NCI-H510A treated with DMSO at 0.1 percent for 48 hours (cell line): ENCODE results near the gene IDH3A.

Source experiments
- DNase-seq: peaks from one replicate; lab custom pipeline; 2025; lab: John Stamatoyannopoulos, UW

IDH3A gene

DNA sequence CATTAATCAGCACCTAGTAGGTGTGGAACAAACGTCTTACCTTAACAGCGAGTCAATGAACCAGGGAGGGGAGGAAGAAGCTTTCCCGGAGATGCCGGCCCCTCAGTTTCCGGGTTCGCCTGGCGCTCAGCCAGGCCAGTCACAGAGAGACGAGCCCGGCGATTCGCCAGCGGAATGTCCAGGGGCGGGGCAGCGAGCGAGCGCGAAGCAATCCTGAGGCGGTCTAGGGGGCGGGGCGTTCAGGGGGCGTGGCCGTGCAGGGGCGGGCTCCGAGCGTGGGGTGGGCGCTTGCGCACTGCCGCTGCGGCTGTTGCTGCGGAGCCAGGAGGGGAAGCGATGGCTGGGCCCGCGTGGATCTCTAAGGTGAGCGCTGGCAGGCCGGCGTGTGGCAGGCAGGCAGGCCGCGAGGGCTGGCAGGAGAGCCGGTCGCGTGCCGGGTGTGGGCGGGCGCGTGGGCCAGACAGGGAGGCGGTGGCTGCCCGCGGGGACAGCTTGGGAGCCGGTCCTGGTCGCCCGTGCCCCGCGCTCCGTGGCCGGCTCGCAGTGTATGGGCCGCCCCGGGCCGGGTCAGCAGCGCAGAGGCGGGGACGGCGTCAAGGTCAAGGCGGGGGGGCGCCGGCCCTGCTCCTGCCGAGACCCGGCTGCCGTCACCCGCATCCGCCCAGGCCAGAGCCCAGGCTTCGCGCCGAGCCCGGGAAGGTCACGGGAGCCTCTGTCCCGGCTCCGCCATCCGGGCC is at the start of gene IDH3A:
Gene IDH3A (plus strand): TSS at position 295 of the 737 bp plus-strand sequence. CDS start 42 bp downstream, at position 337.
- peak; percentile 80 for DNase-seq

DNA sequence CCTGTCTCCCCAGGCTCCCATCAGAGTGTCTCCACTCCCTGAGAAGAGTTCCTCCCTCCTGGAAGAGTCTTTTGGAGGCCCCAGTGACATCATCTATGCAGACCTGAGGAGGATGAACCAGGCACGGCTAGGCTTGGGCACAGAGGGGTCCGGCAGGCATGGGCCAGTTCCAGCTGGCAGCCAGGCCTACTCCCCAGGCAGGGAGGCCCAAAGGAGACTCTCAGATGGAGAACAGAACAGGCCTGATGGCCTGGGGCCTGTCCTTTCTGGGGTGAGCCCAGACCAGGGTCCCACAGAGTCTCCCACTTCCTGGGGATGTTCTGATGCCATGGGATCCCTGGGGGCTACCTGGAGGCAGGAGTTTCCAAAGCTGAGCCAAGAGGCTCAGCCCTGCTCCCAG is 48.3 kb upstream of the IDH3A start:
- DNase-seq = no peak

DNA sequence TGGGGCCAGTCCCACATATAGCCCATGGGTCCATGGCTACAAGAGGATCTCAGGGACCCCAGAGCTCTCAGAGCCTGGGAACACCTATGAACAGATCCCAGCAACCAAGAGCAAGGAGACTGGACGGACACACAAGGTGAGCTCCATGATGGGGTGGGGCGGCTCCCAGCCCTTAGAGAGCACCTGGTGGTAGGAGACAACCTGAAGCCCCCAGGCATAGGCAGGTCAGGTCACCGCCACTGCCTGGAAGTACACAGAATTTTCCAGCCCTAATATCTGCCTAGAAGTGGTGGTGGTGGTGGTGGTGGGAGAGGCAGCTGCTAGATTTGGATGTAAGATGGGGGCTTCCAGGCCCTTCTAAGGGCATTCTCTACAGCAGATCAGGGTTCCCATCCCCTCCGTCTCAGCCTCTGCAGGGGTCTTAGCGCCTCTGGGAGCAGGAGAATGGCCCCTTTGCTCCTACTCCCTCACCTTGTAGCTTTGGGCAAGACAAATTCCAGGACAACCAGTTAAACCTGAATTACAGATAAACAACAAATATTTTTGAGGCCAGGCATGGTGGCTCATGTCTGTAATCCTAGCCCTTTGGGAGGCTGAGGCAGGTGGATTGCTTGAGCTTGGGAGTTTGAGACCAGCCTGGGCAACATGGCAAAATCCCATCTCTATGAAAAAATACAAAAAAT is 47.6 kb upstream of the IDH3A start:
- no peak for DNase-seq

DNA sequence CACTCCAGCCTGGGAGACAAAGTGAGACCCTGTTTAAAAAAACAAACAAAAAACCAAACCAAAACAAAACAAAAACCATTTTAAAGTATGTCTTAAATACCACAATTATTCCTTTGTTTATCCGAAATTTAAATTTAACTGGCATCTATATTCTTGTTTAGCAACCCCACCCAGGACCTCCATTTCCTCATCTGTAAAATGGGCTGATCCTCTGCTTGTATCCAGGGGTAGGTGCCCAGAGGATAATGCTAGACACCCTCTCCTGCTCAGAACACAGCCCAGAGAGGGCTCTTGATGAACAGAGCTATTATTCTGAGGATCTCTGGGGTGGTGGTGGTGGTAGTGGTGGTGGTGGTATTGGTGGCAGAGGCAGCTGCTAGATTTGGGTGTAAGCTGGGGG is 47.0 kb upstream of the IDH3A start:
- no peak for DNase-seq

- DNase-seq = no peak
Measured at GRCh38 chr15:78102741-78103140, 46.4 kb upstream of the IDH3A start.

DNA sequence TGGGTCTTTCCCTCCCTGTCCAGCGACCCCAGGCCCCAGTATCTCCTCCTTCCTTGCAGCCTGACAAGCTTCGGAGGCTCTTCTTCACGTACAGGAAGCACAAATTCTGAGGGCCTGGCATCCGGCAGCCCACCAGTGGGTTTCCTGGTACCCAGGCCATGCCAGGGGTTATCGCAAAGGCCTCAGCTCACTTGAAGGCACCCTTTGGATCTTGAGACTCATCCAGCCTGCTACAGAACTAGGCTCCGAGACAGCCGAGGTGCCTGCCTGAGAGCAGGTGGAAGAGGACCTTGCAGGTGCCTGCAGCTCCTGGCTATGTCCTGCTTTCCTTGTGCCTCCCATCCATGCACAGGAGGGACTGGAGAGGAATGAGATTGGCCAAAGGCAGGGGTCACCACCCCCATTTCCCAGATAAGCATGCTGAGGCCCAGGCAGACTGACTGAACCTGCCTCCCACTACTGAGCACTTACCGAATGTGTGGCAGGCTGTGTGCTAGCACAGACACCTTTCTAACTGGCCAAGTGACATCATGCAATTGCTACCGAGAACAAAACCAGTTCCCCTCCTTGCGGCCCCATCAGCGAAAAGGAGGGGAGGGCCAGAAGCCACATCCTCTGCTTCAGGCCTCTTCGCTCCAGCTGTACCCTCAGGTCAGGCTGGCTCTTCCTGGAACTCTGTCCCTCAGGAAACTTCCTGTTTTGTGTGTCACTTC is 45.6 kb upstream of the IDH3A start:
- DNase-seq = no peak

- no peak for DNase-seq
Measured at GRCh38 chr15:78104119-78104479, 45.1 kb upstream of the IDH3A start.

DNA sequence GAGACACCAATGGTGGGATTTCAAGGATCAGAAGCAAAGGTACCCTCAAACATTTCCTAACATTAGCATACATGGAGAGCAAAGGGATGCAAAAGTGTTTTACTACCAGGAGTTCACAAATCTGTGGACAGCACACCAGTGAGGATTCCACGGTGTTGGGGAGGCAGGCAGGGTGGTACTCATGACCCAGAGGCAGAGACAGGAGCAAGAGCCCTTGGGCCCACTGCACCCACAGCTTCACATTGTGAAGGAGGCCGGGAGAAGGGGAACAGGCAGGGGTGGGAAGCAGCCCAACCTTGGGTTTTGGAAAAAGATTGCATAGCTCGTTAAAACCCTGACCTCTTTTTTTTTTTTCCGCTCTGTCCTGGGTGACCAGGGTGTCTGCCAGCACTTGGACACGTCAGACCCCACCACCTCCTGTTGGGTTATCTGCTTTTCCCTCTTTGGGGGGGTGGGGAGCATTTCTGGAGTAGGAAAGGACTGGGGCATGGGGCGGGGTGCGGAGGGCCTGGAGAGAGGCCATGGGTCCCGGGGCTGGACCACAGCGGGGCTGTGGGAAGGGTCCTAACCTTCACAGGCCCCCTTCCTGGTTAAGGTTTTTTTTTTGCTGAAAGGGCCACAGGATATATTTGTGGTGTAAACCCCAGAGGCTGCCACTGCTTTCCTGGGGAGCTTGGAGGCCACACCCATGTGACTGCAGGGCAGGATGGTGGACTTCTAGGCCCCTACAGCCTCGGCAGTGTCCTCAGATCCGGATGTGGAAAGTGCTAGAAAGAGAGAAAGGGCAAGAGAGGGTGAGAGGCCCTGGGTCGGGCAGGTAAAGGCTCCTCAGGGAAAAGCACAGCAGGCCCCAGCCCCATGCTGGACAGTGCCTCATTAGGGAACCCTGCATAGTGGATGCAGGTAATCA is 44.3 kb upstream of the IDH3A start:
- DNase-seq = no peak

DNA sequence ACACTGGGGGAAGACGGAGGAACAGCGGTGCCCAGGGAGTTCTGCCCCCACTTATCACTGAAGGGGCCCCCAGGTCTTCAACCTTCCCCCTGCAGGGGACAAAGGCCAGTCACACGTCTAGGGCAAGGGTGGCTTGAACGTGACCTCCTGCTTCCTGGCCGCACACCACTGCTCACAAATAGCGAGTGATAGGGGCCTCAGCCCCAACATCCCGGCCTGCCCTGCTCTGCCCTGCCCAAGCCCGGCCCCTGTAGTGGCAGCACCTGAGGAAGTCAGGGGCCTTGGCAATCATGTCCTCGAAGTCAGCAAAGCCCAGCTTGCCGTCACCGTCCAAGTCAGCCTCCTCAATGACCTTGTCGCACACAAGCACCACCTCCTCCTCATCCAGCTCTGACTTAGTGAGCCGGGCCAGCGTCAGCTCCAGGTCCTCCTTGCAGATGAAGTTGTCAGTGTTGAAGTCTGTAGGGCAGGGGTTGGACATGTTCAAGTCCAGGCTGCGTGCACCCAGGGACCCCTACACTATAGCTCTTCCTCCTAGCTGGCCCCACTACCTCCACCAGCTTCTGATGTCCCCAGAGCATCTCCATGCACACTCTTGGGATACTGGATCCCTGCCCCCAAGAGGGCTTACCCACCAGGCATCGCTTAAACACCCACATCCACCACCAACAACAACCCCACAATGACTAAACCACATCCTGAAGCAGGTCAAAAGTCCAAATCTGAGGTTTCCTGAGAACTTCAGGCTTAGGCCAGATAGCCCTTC is 43.5 kb upstream of the IDH3A start:
- no peak for DNase-seq

- no peak for DNase-seq
Measured at GRCh38 chr15:78107471-78107870, 41.7 kb upstream of the IDH3A start.

DNA sequence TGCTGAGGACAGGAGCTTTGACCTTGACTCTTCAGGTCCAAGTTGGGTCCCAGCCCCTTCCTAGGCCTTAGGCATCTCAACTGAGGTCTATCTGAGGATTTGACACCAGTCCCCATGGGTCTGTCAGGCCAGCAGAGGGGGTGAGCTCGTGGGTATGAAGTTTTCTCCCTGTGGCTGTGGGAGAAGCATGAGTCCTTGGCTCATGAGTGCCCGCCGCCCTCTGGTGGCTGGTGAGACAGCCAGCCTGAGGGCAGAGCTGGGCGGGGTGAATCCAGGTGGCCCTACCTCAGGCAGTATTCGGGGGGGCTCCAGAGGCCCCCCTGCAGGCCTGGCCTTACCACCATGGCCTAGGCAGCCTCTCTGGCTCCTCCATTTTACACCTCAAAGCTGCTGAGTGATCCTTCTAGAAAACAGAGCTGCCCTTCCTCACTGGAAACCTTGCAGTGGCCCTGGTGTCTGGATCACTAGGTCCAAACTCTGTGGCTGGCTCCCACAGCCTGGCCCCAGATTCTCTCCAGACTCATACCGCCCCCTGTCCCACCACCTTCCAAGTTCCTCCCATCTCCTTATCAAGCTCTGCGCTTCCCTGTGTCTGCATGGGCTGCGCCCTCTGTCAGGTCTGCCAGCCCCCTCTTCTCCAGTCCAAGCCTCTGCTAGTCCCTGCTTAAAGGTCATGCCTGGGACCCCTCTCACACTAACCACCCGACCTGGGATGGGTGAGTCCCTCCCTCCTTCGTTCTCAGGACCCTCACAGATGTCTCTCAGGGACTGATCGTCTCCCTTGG is 40.7 kb upstream of the IDH3A start:
- peak; percentile 6 for DNase-seq

DNA sequence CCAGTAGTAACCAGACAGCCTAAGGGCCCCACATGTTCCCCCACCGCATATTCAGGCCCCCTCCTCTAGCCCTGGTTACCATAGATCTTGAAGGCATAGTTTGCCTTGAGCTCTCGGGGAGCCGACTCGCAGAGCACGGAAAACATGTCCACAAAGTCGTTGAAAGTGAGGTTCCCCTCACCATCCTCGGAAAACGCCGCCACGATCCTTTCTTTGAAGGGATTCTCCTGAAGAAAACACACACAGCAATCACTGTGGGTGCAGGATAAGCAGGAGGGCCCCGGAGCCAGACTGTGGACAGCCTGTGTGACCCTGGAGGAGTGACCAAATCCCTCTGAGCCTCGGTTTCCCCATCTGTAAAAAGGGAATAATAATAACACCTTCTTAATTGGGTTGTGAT is 40.0 kb upstream of the IDH3A start:
- DNase-seq = no peak

- no peak for DNase-seq
Measured at GRCh38 chr15:78110096-78110495, 39.1 kb upstream of the IDH3A start.

DNA sequence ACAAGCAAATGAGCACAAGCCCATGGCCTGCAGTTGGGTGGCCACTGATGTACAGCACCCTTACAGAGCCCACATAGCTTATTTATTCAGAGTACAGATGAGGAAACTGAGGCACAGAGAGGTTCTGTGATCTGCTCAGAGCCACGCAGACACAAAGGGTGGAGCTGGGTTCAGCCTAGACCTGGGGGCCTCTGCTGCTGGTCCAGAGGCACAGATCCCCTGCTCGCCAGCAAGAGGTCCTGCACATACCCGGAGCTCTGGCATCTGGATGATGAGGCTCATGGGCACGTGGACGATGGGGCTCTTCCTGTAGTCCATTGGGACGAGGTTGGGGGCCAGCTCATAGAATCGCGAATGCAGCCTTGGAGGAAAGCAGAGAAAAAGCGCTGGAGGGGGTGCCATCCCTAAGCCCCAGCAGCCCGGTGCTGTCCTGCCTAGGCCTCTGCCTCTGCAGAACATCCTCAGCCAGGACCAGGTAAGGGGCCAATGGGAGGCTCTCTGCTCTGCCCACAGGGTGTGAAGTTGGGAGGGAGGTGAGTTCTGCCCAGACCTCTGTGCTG is 38.2 kb upstream of the IDH3A start:
- no peak for DNase-seq

- DNase-seq = no peak
Measured at GRCh38 chr15:78111788-78112187, 37.4 kb upstream of the IDH3A start.

DNA sequence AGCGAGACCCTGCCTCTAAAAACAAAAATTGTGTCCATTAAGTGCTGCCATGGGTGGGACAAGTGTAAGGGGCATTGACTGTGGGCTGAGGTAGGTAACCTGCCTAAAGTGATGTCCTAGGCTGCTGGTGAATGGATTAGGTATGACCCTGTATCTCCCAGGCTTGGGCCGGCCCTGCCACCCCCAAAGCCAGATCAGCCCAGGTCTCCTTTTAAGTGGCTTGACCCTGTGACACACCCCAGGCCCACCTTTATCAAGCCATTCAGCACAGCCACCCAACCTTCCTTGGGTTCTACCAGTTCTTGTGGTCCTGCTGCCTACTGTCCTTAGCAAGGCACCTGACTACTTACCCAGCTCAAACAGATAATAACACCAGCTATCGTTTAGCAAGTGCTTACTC is 36.6 kb upstream of the IDH3A start:
- DNase-seq = no peak

- no peak for DNase-seq
Measured at GRCh38 chr15:78120523-78120922, 28.6 kb upstream of the IDH3A start.

DNA sequence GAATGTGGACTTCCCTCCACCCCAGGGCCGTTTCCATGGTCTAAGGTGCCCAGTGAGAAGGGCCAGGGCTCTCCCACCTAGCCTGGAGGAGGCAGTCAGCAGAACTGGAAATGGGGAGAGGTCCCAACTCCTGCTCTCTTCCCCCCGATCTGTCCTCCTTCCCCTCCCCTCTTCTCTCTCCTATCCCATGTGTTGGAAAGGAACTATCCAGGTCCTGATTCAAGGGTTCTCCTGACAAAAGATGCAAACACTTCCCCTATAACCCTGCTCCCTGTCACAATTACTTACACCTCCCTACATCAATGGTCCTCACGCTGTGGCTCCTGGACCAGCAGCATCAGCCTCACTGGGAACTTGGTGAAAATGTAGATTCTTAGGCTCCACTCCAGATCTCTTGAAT is 23.9 kb upstream of the IDH3A start:
- no peak for DNase-seq

GRCh38 chr15:78127882-78128281 is 21.3 kb upstream of the IDH3A start:
- peak; percentile 9 for DNase-seq

GRCh38 chr15:78129077-78129750 is 19.9 kb upstream of the IDH3A start:
- DNase-seq = no peak
